Keratinocyte (primary cell): ENCODE measurements around the gene CD2. TPM values are rescaled to one million over a fixed set of nuclear protein-coding genes. Genes with fewer than 3 reads are reported as not detected.

Experiments
- DNase-seq: peaks from one replicate; pipeline ENCODE4 v3.0.0-alpha.2; 2011; ENCODE audit warnings: low read depth, missing footprints, low spot score
- FAIRE-seq: peaks from 2 replicates; lab custom pipeline; 2011; peaks lifted over from hg19 to GRCh38; lab: Jason Lieb, UNC
- H2AFZ ChIP-seq: 2 replicates; pipeline ENCODE4 v1.6.0; 2012; ENCODE audit warnings: low read length, control low read depth, inconsistent platforms; ENCODE audit not compliant: control insufficient read depth
- H3K27ac ChIP-seq: 2 replicates; pipeline ENCODE4 v1.5.1; 2011; ENCODE audit warnings: low read length; ENCODE audit not compliant: control insufficient read depth, insufficient read depth
- H3K27me3 ChIP-seq: 3 replicates; pipeline ENCODE4 v1.6.0; 2011; ENCODE audit warnings: low read length; ENCODE audit not compliant: control insufficient read depth, insufficient read depth; ENCODE audit errors: extremely low read depth
- H3K36me3 ChIP-seq, 2 experiments: 2 replicates in 1 of 2; 3 replicates in 1 of 2; pipeline ENCODE4 v1.5.1; 2011; ENCODE audit warnings: low read length in 2 of 2, mild to moderate bottlenecking in 1 of 2; ENCODE audit not compliant: control insufficient read depth in 2 of 2, insufficient read depth in 2 of 2; ENCODE audit errors: extremely low read depth in 1 of 2
- H3K4me1 ChIP-seq: 3 replicates; pipeline ENCODE4 v1.5.1; 2011; ENCODE audit warnings: low read length; ENCODE audit not compliant: control insufficient read depth, insufficient read depth; ENCODE audit errors: extremely low read depth
- H3K4me2 ChIP-seq: 3 replicates; pipeline ENCODE4 v1.6.0; 2011; ENCODE audit warnings: low read depth, low read length; ENCODE audit not compliant: control insufficient read depth, insufficient read depth; ENCODE audit errors: extremely low read depth
- H3K4me3 ChIP-seq, 3 experiments: fragments of 200-600 bp in 1 of 3; sonication (generic) in 1 of 3; 2 replicates in 2 of 3; 3 replicates in 1 of 3; pipeline ENCODE4 v1.5.1; 2011 to 2016; ENCODE audit warnings: low read length in 3 of 3, mild to moderate bottlenecking in 3 of 3, control low read depth in 2 of 3, inconsistent platforms in 1 of 3, low read depth in 1 of 3, mixed read lengths in 1 of 3, mixed run types in 1 of 3, moderate library complexity in 1 of 3; ENCODE audit not compliant: control insufficient read depth in 2 of 3, insufficient read depth in 2 of 3; ENCODE audit errors: extremely low read depth in 1 of 3
- H3K79me2 ChIP-seq: 2 replicates; pipeline ENCODE4 v1.6.0; 2012; ENCODE audit warnings: low read length; ENCODE audit not compliant: control insufficient read depth, insufficient read depth
- H3K9ac ChIP-seq: 3 replicates; pipeline ENCODE4 v1.6.0; 2011; ENCODE audit warnings: low read length; ENCODE audit not compliant: control insufficient read depth, insufficient read depth; ENCODE audit errors: extremely low read depth
- H3K9me1 ChIP-seq: 3 replicates; pipeline ENCODE4 v1.6.0; 2011; ENCODE audit warnings: low read length; ENCODE audit not compliant: control insufficient read depth, insufficient read depth; ENCODE audit errors: extremely low read depth
- H3K9me3 ChIP-seq: 2 replicates; pipeline ENCODE4 v1.5.1; 2012; ENCODE audit warnings: low read depth, low read length; ENCODE audit not compliant: control insufficient read depth
- H4K20me1 ChIP-seq: 3 replicates; pipeline ENCODE4 v1.6.0; 2011; ENCODE audit warnings: low read length; ENCODE audit not compliant: control insufficient read depth, insufficient read depth; ENCODE audit errors: extremely low read depth
- EZH2 ChIP-seq: IDR thresholded peaks from one replicate; pipeline ENCODE4 v1.6.1; 2012; ENCODE audit warnings: inconsistent platforms, mild to moderate bottlenecking, low read length, moderate library complexity
- dilution Hi-C: fragments of 300-500 bp; cut with MboI; formaldehyde crosslinking; loops from one replicate; pipeline ENCODE4 v1.7.0; 2020; ENCODE audit warnings: low sequenced_read_pairs; ENCODE audit not compliant: extremely low pct_ligation_motif_present
- polyA plus RNA-seq, 5 experiments: library from polyadenylated mRNA; depleted of rRNA in 3 of 5; stranded (reverse) in 3 of 5; stranded (forward) in 1 of 5; unstranded in 1 of 5; fragments of >200 nt; gene quantifications; 1 replicate in 1 of 5; 2 replicates in 3 of 5; 3 replicates in 1 of 5; pipeline versions ENCODE4 v1.2.1 to v1.2.3, GENCODE V29; 2011 to 2012; ENCODE audit warnings: missing spikeins in 2 of 5, low read depth in 1 of 5, low replicate concordance in 1 of 5
- TF ChIP-seq, protein P1 (sequence below), 3 experiments: IDR thresholded peaks in 1 of 3; conservative IDR thresholded peaks in 1 of 3; optimal IDR thresholded peaks in 1 of 3; 2 replicates in 2 of 3; 3 replicates in 1 of 3; pipeline versions ENCODE3 to v1.5.1; 2011; ENCODE audit warnings: low read length in 3 of 3, mild to moderate bottlenecking in 3 of 3, moderate library complexity in 2 of 3, control low read depth in 1 of 3, inconsistent platforms in 1 of 3; ENCODE audit not compliant: insufficient read depth in 2 of 3; ENCODE audit errors: extremely low read depth in 1 of 3

Gene CD2
- polyA plus RNA-seq, 1 donor (not counting 4 experiments of a cell fraction or from before 2014, with no cell fraction given): not detected

DNA sequence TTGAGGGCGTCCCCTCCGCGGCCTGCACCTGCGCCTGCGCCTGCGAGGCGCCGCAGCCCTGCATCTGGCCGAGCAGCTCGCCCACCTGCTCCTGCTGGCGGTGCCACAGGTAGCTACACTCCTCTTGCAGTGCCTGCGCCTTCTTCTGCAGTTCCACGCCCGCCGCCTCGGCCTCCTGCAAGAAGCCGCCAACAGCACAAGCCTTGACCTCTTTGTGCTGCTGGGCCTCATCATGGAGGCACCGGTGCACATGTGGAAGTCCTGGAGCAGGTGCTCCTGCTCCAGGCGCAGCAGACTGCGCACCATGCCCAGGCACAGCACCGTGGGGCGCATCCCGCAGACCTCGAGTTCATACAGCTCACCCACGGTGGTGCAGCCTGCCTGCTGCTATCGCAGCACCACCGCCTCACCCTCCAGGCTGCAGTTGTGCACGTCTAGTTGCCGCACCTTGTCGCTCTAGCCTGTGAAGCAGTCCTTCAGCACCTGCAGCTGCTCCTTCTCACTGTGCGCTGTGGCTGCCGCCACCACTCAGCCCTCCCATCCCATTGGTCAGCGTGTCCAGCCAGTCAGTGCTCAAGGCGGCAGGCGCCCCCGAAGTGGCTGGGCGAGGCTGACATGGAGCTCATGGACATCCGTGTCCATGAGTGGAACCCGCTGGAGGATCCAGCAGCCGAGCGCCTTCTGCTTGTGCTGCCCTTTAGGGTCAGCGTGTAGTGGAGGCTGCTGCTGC is 12.2 kb upstream of the CD2 start:
- H3K9ac ChIP-seq: no peak overlapping the region
- dilution Hi-C loops: no loop called here
- DNase-seq (no peak), FAIRE-seq (no peak)
- no peaks in the 10 kb centered on the region for H3K79me2 ChIP-seq
- no peak overlapping the region for H3K4me3 ChIP-seq
- H3K4me1 ChIP-seq: peaks cover 13% of the 10 kb centered on the region
- H3K36me3 ChIP-seq: no peaks in the 10 kb centered on the region
- H4K20me1 ChIP-seq: no peaks in the 10 kb centered on the region
- H2AFZ ChIP-seq: no peak overlapping the region
- no peak overlapping the region for H3K4me2 ChIP-seq
- no peaks in the 10 kb centered on the region for H3K27me3 ChIP-seq
- no peaks in the 10 kb centered on the region for H3K9me1 ChIP-seq
- TF ChIP-seq, protein P1, sequence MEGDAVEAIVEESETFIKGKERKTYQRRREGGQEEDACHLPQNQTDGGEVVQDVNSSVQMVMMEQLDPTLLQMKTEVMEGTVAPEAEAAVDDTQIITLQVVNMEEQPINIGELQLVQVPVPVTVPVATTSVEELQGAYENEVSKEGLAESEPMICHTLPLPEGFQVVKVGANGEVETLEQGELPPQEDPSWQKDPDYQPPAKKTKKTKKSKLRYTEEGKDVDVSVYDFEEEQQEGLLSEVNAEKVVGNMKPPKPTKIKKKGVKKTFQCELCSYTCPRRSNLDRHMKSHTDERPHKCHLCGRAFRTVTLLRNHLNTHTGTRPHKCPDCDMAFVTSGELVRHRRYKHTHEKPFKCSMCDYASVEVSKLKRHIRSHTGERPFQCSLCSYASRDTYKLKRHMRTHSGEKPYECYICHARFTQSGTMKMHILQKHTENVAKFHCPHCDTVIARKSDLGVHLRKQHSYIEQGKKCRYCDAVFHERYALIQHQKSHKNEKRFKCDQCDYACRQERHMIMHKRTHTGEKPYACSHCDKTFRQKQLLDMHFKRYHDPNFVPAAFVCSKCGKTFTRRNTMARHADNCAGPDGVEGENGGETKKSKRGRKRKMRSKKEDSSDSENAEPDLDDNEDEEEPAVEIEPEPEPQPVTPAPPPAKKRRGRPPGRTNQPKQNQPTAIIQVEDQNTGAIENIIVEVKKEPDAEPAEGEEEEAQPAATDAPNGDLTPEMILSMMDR (optimal IDR thresholded peaks at IDR 0.05 in 1 of 3, IDR thresholded peaks at IDR 0.05 in 1 of 3, conservative IDR thresholded peaks at IDR 0.05 in 1 of 3; ENCODE audit: extremely low read depth in 1 of 3, insufficient read depth in 2 of 3, low read length in 3 of 3): no peak
- no peak for TF ChIP-seq EZH2
- peaks cover 16% of the 10 kb centered on the region for H3K9me3 ChIP-seq
- H3K27ac ChIP-seq: no peak overlapping the region

DNA sequence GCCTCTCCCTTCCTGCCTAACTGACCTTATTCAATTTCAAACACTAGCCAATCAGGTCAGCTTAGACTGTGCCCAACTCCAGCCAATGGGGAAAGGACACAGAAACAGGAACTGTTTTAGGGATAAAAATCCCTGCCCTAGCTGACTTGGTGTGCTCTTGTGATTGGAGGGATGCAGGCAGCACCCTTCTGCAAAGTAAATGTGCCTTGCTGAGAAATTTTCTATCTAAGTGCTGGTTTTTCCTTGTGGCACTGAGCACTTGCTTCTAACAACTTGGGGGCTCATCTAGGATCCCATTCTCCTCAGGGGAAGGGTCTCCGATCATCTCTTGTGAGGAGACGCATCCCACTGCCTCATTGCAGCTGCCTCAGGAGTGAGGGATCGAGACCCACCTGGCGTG is 10.7 kb upstream of the CD2 start:
- DNase-seq (no peak), FAIRE-seq (no peak)
- no peaks in the 10 kb centered on the region for H4K20me1 ChIP-seq
- H3K4me3 ChIP-seq: no peak overlapping the region
- TF ChIP-seq, protein P1 (optimal IDR thresholded peaks at IDR 0.05 in 1 of 3, IDR thresholded peaks at IDR 0.05 in 1 of 3, conservative IDR thresholded peaks at IDR 0.05 in 1 of 3; ENCODE audit: extremely low read depth in 1 of 3, insufficient read depth in 2 of 3, low read length in 3 of 3): no peak
- TF ChIP-seq EZH2: no peak
- H3K79me2 ChIP-seq: no peaks in the 10 kb centered on the region
- no peak overlapping the region for H3K27ac ChIP-seq
- dilution Hi-C loops: no loop called here
- no peaks in the 10 kb centered on the region for H3K36me3 ChIP-seq
- H3K4me1 ChIP-seq: peaks cover 9% of the 10 kb centered on the region
- H3K9me3 ChIP-seq: peaks cover 16% of the 10 kb centered on the region
- no peaks in the 10 kb centered on the region for H3K27me3 ChIP-seq
- H3K9me1 ChIP-seq: no peaks in the 10 kb centered on the region
- no peak overlapping the region for H3K4me2 ChIP-seq
- H2AFZ ChIP-seq: no peak overlapping the region
- H3K9ac ChIP-seq: no peak overlapping the region
